Right ventricle myocardium superior (tissue), 1 donor: ENCODE results near the gene IGFL3. TPM values are rescaled to one million over a fixed set of nuclear protein-coding genes. Genes with fewer than 3 reads are reported as not detected.
A peak's percentile ranks its signal among the peaks of the same experiment; 100 is the strongest.
"Not testable (repeated sequence)": the region's sequence is repeated elsewhere in the genome, so short reads cannot be mapped to it uniquely, and the experiment has no call there.

Experiments
- ATAC-seq: fragments of 200-7000 bp; cut with Tn5 transposase; one replicate; pipeline ENCODE4 v1.9.1; 2020; ENCODE audit warnings: mild to moderate bottlenecking; ENCODE audit not compliant: poor library complexity
- DNase-seq: peaks from one replicate; pipeline ENCODE4 v3.0.0-alpha.2; 2020
- intact Hi-C: fragments of 100-400 bp; cut with DNase I; formaldehyde crosslinking; loops from one replicate; pipeline ENCODE4 v1.11.2; 2022
- long read RNA-seq: library from polyadenylated mRNA; unstranded; transcript quantifications from one replicate; pipeline ENCODE4 v2.0.0, GENCODE V29; 2021
- total RNA-seq: library from RNA; stranded (reverse); fragmentation: NEBNext Ultra II Directional; extraction: Animal tissue kit (Norgen Biotek cat#: 25700); gene quantifications from one replicate; pipeline ENCODE4 v1.2.1, GENCODE V29; 2021
- donor health status: DM: no; HTN: yes; CAD: no; lungs with severe emphysema.

IGFL3 gene
- not detected for total RNA-seq
- long read RNA-seq: 0 reads

GRCh38 chr19:46124638-46125115 is at the start of gene IGFL3:
Gene IGFL3, minus strand, starts transcription at chr19:46124688. Its CDS starts 39 bp downstream, at chr19:46124649.
- DNase-seq (no peak), ATAC-seq (no peak)
- intact Hi-C loops: no loop called here

GRCh38 chr19:46173886-46174480 is 49.5 kb upstream of the IGFL3 start:
- no peak for ATAC-seq
- intact Hi-C loops: no loop called here
- no peak for DNase-seq

GRCh38 chr19:46162731-46163130 is 38.2 kb upstream of the IGFL3 start:
- ATAC-seq: no peak

GRCh38 chr19:46161642-46162257 is 37.3 kb upstream of the IGFL3 start:
- intact Hi-C loops, ATAC-seq, DNase-seq: not testable (repeated sequence)

More at GRCh38 chr19:46162731-46163130, 38.2 kb upstream of the IGFL3 start:
- DNase-seq: no peak
- intact Hi-C loops: no loop called here

- intact Hi-C loops: no loop called here
- ATAC-seq: no peak
- no peak for DNase-seq
These were observed 35.8 kb upstream of the IGFL3 start for GRCh38 chr19:46160233-46160775.

- intact Hi-C loops: no loop called here
- ATAC-seq (no peak), DNase-seq (no peak)
These were observed 35.1 kb upstream of the IGFL3 start for GRCh38 chr19:46159418-46160232.

- intact Hi-C loops: no loop called here
- ATAC-seq: no peak
- no peak for DNase-seq
These were observed 30.7 kb upstream of the IGFL3 start for GRCh38 chr19:46155237-46155636.

GRCh38 chr19:46150606-46151005 is 26.1 kb upstream of the IGFL3 start:
- no peak for DNase-seq
- intact Hi-C loops: no loop called here
- no peak for ATAC-seq

- DNase-seq: no peak
- intact Hi-C loops: no loop called here
- no peak for ATAC-seq
These were observed 23.4 kb upstream of the IGFL3 start, which contains the start of gene IGFL2 for GRCh38 chr19:46147791-46148288. Gene IGFL2, plus strand, starts transcription at chr19:46148238. Its CDS starts 41 bp downstream, at chr19:46148279.

GRCh38 chr19:46147166-46147740 is 22.8 kb upstream of the IGFL3 start:
- DNase-seq (no peak), ATAC-seq (no peak)
- intact Hi-C loops: no loop called here

- intact Hi-C loops: no loop called here
- ATAC-seq: no peak
These were observed 20.3 kb upstream of the IGFL3 start for GRCh38 chr19:46144756-46145155.

GRCh38 chr19:46142294-46142693 is 17.8 kb upstream of the IGFL3 start:
- ATAC-seq: no peak
- intact Hi-C loops: no loop called here

More at GRCh38 chr19:46144756-46145155, 20.3 kb upstream of the IGFL3 start:
- DNase-seq: no peak

GRCh38 chr19:46141421-46141820 is 16.9 kb upstream of the IGFL3 start:
- intact Hi-C loops: no loop called here
- no peak for DNase-seq
- ATAC-seq: no peak

More at GRCh38 chr19:46142294-46142693, 17.8 kb upstream of the IGFL3 start:
- DNase-seq: no peak

GRCh38 chr19:46137915-46138473 is 13.5 kb upstream of the IGFL3 start:
- intact Hi-C loops: no loop called here
- ATAC-seq (no peak), DNase-seq (no peak)

- intact Hi-C loops: no loop called here
- DNase-seq (no peak), ATAC-seq (no peak)
These were observed 10.0 kb upstream of the IGFL3 start for GRCh38 chr19:46134527-46134926.

GRCh38 chr19:46133777-46134241 is 9.3 kb upstream of the IGFL3 start:
- intact Hi-C loops: no loop called here
- DNase-seq (no peak), ATAC-seq (no peak)

- DNase-seq (no peak), ATAC-seq (peak; percentile 38)
- intact Hi-C loops: no loop called here
These were observed 8.7 kb upstream of the IGFL3 start for GRCh38 chr19:46133101-46133627.

- no peak for DNase-seq
- intact Hi-C loops: no loop called here
- ATAC-seq: no peak
These were observed 8.1 kb upstream of the IGFL3 start for GRCh38 chr19:46132508-46133100.
